Neural progenitor cell (in vitro differentiated cells): ENCODE data around the gene CYTH3. TPM values are rescaled to one million over a fixed set of nuclear protein-coding genes. Genes with fewer than 3 reads are reported as not detected.
A peak's percentile ranks its signal among the peaks of the same experiment; 100 is the strongest.

Source experiments
- DNase-seq: peaks from one replicate; pipeline ENCODE4 v3.0.0-alpha.2; 2016; ENCODE audit warnings: low spot score
- H2AFZ ChIP-seq: fragments of 200-600 bp; sonication (generic); replicated peaks from 2 replicates; pipeline ENCODE4 v1.6.1; 2016; ENCODE audit warnings: antibody characterized with exemption
- H3F3A ChIP-seq: fragments of 200-600 bp; sonication (generic); 2 replicates; pipeline ENCODE4 v1.6.1; 2016; ENCODE audit warnings: antibody characterized with exemption, low read depth
- H3K27ac ChIP-seq: fragments of 200-600 bp; sonication (generic); 2 replicates; pipeline ENCODE4 v1.5.1; 2016; ENCODE audit warnings: mild to moderate bottlenecking
- H3K27me3 ChIP-seq: fragments of 200-600 bp; sonication (generic); 2 replicates; pipeline ENCODE4 v1.6.1; 2016; ENCODE audit warnings: mild to moderate bottlenecking, moderate library complexity
- H3K36me3 ChIP-seq: fragments of 200-600 bp; sonication (generic); 2 replicates; pipeline ENCODE4 v1.5.1; 2016
- H3K4me1 ChIP-seq: fragments of 200-600 bp; sonication (generic); 2 replicates; pipeline ENCODE4 v1.6.1; 2016; ENCODE audit warnings: mixed run types
- H3K4me2 ChIP-seq: fragments of 200-600 bp; sonication (generic); 2 replicates; pipeline ENCODE4 v1.6.1; 2016
- H3K4me3 ChIP-seq: fragments of 200-600 bp; sonication (generic); 2 replicates; pipeline ENCODE4 v1.5.1; 2016
- H3K79me2 ChIP-seq: fragments of 200-600 bp; sonication (generic); 2 replicates; pipeline ENCODE4 v1.6.1; 2016; ENCODE audit warnings: low read depth
- H3K9ac ChIP-seq: fragments of 200-600 bp; sonication (generic); 2 replicates; pipeline ENCODE4 v1.6.1; 2016
- H3K9me3 ChIP-seq: fragments of 200-600 bp; sonication (generic); 2 replicates; pipeline ENCODE4 v1.5.1; 2016; ENCODE audit warnings: low read depth
- H4K20me1 ChIP-seq: fragments of 200-600 bp; sonication (generic); 2 replicates; pipeline ENCODE4 v1.6.1; 2016; ENCODE audit warnings: low read depth
- H3K27ac Mint-ChIP-seq: 3 replicates; pipeline ENCODE4 v1.8.0; 2021; ENCODE audit warnings: mixed read lengths
- H3K27me3 Mint-ChIP-seq: 2 replicates; pipeline ENCODE4 v1.8.0; 2022; ENCODE audit warnings: low read depth, mild to moderate bottlenecking, inconsistent platforms, moderate library complexity, mixed read lengths; ENCODE audit not compliant: insufficient read depth
- H3K36me3 Mint-ChIP-seq: 3 replicates; pipeline ENCODE4 v1.8.0; 2021; ENCODE audit warnings: mixed read lengths
- H3K4me1 Mint-ChIP-seq: 3 replicates; pipeline ENCODE4 v1.8.0; 2021; ENCODE audit warnings: mixed read lengths
- H3K4me3 Mint-ChIP-seq: 3 replicates; pipeline ENCODE4 v1.8.0; 2021; ENCODE audit warnings: mild to moderate bottlenecking, moderate library complexity, mixed read lengths
- H3K9me3 Mint-ChIP-seq: 3 replicates; pipeline ENCODE4 v1.8.0; 2020; ENCODE audit warnings: mixed read lengths
- CTCF ChIP-seq: fragments of 200-600 bp; sonication (generic); IDR thresholded peaks from 2 replicates; pipeline ENCODE4 v1.5.1; 2017; ENCODE audit warnings: antibody characterized with exemption, mild to moderate bottlenecking
- EZH2 ChIP-seq: fragments of 200-600 bp; sonication (generic); IDR thresholded peaks from 2 replicates; pipeline ENCODE4 v1.6.1; 2017; ENCODE audit warnings: antibody characterized with exemption, mild to moderate bottlenecking, moderate library complexity
- EZH2phosphoT487 ChIP-seq: fragments of 200-600 bp; sonication (generic); IDR thresholded peaks from 2 replicates; pipeline ENCODE4 v1.6.1; 2017; ENCODE audit warnings: antibody characterized with exemption
- total RNA-seq: library from RNA; depleted of rRNA; stranded (reverse); fragments of >200 nt; gene quantifications from 2 replicates; pipeline ENCODE4 v1.2.3, GENCODE V29; 2015; ENCODE audit warnings: low replicate concordance

CYTH3 gene
- total RNA-seq, 1 donor from 2014 or later, result 10.9 TPM

GRCh38 chr7:6260291-6261187 is 11.9 kb downstream of the CYTH3 start:
- Mint-ChIP-seq H3K27me3 (no peaks in the 10 kb centered on the region), H3K27ac (no peak overlapping the region), H3K36me3 (no peaks in the 10 kb centered on the region), H3K4me3 (peak overlapping the region; percentile 2), H3K4me1 (peaks cover 14% of the 10 kb centered on the region), H3K9me3 (no peaks in the 10 kb centered on the region)
- Histone ChIP-seq H3K4me1 (peaks cover 12% of the 10 kb centered on the region), H3K4me3 (no peak overlapping the region), H3K4me2 (no peak overlapping the region), H3F3A (no peaks in the 10 kb centered on the region), H2AFZ (no peak overlapping the region), H3K27ac (no peak overlapping the region), H3K9me3 (no peaks in the 10 kb centered on the region), H3K79me2 (peaks cover 18% of the 10 kb centered on the region), H3K36me3 (no peaks in the 10 kb centered on the region), H4K20me1 (no peaks in the 10 kb centered on the region), H3K27me3 (no peaks in the 10 kb centered on the region), H3K9ac (no peak overlapping the region)
- DNase-seq, result no peak
- no peak for TF ChIP-seq CTCF
- TF ChIP-seq EZH2, result no peak
- no peak for TF ChIP-seq EZH2phosphoT487

DNA sequence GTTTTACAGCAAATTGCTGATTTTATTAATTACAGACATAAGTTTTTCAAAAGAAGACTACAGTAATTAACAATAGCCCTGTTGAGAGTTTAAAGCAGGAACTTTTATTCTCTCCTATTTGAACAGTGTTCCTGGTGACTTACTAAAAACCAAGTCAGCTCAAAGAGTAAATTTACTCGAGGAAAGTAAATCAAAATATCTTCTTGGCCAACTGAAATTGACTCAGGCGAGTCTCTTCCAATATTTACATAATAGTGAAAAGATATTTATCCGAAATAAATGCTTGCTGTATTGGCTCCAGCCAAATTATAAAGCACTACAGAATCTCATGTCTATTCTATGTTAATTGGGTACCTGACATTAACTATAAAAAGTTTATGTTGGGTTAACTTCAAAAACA is 13.2 kb downstream of the CYTH3 start:
- no peak for DNase-seq
- H3K9ac ChIP-seq, result no peak overlapping the region
- no peaks in the 10 kb centered on the region for H3F3A ChIP-seq
- H3K27me3 Mint-ChIP-seq, result no peaks in the 10 kb centered on the region
- H3K4me3 ChIP-seq, result no peak overlapping the region
- no peak overlapping the region for H3K27ac Mint-ChIP-seq
- peaks cover 17% of the 10 kb centered on the region for H3K4me1 Mint-ChIP-seq
- H3K4me3 Mint-ChIP-seq, result no peak overlapping the region
- H3K79me2 ChIP-seq, result peaks cover 10% of the 10 kb centered on the region
- peaks cover 12% of the 10 kb centered on the region for H3K4me1 ChIP-seq
- no peak for TF ChIP-seq CTCF
- no peak for TF ChIP-seq EZH2phosphoT487
- no peak for TF ChIP-seq EZH2
- no peaks in the 10 kb centered on the region for H3K36me3 Mint-ChIP-seq
- H2AFZ ChIP-seq, result no peak overlapping the region
- peaks cover 2% of the 10 kb centered on the region for H3K9me3 Mint-ChIP-seq
- no peaks in the 10 kb centered on the region for H3K9me3 ChIP-seq
- H3K4me2 ChIP-seq, result no peak overlapping the region
- no peaks in the 10 kb centered on the region for H4K20me1 ChIP-seq
- no peaks in the 10 kb centered on the region for H3K36me3 ChIP-seq
- H3K27ac ChIP-seq, result no peak overlapping the region
- H3K27me3 ChIP-seq, result no peaks in the 10 kb centered on the region

DNA sequence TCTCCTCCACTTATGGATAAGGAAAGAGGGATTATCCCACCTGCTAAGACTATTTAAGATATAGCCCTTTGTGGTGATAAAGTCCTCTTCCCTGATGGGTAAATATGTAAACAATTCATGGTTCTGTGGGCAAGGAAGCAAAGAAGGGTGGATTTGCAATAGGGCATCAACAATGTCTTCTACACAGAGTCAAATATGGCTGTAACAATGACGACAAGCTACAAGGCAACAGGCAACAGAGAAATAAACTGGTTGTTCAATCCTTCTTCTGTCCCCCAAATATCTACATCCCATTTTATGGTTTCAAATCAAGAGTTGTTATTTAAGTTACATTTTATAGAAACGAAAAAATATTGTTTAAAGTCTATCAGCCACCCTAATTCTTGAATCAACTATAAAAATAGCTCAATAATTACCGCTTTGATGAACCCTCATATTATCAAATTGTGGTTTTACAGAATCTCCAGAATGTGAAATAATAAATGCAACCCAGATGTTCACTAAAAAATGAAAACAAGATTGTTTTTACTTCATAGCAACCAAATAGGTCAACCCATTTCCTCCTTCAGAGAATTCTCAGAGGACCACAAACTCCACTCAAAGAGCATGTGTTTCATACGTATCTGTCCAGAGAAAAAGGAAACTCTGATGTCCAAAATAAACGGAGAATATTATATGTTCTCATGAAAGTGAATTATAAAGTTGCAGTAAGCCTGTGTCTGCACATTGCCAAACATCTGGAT is 13.8 kb downstream of the CYTH3 start:
- peaks cover 2% of the 10 kb centered on the region for H3K9me3 Mint-ChIP-seq
- Histone ChIP-seq H3K36me3 (no peaks in the 10 kb centered on the region), H3K27ac (no peak overlapping the region), H3K9me3 (no peaks in the 10 kb centered on the region), H3K4me1 (peaks cover 12% of the 10 kb centered on the region), H3K27me3 (no peaks in the 10 kb centered on the region), H3K4me2 (no peak overlapping the region), H3K79me2 (peaks cover 8% of the 10 kb centered on the region), H3K4me3 (no peak overlapping the region), H2AFZ (no peak overlapping the region), H3K9ac (no peak overlapping the region), H4K20me1 (no peaks in the 10 kb centered on the region), H3F3A (no peaks in the 10 kb centered on the region)
- DNase-seq, result no peak
- H3K36me3 Mint-ChIP-seq, result no peaks in the 10 kb centered on the region
- H3K4me1 Mint-ChIP-seq, result peaks cover 17% of the 10 kb centered on the region
- no peaks in the 10 kb centered on the region for H3K27me3 Mint-ChIP-seq
- TF ChIP-seq EZH2 (no peak), EZH2phosphoT487 (no peak), CTCF (no peak)
- H3K27ac Mint-ChIP-seq, result no peak overlapping the region
- H3K4me3 Mint-ChIP-seq, result no peak overlapping the region
